K562 (cell line): Measurements from ENCODE around the gene SFN. TPM values are rescaled to one million over a fixed set of nuclear protein-coding genes. Genes with fewer than 3 reads are reported as not detected.

Experiments
- ARID2 ChIP-seq: fragments of 450-650 bp; IDR thresholded peaks from 2 replicates; pipeline ENCODE4 v1.6.1; 2017; ENCODE audit warnings: antibody characterized with exemption, mild to moderate bottlenecking
- BMI1 ChIP-seq: fragments of 150-350 bp; IDR thresholded peaks from 2 replicates; pipeline ENCODE4 v1.6.1; 2014; ENCODE audit warnings: low read length
- C11orf30 ChIP-seq: fragments of 450-650 bp; IDR thresholded peaks from 2 replicates; pipeline ENCODE4 v1.6.1; 2016; ENCODE audit warnings: low read depth, mild to moderate bottlenecking
- HDAC8 ChIP-seq: fragments of 450-650 bp; IDR thresholded peaks from 2 replicates; pipeline ENCODE4 v1.6.1; 2016; ENCODE audit warnings: mild to moderate bottlenecking, missing genetic modification characterization, moderate library complexity, missing compliant biosample characterization
- NR1H2 ChIP-seq: sonication (generic); formaldehyde crosslinking; IDR thresholded peaks from 2 replicates; pipeline ENCODE4 v1.4.0; 2020; ENCODE audit warnings: mild to moderate bottlenecking, missing genetic modification reagents
- RBM15 ChIP-seq: fragments of 200-400 bp; formaldehyde crosslinking; IDR thresholded peaks from 2 replicates; pipeline ENCODE4 v1.6.1; 2018; ENCODE audit warnings: mild to moderate bottlenecking, low read length, moderate library complexity; ENCODE audit not compliant: insufficient read depth
- RFX7 ChIP-seq: fragments of 250-450 bp; sonication (Bioruptor Pico); IDR thresholded peaks from 2 replicates; pipeline ENCODE4 v1.5.1; 2021; ENCODE audit warnings: mild to moderate bottlenecking
- RUNX1 ChIP-seq: sonication (generic); IDR thresholded peaks from 2 replicates; pipeline ENCODE4 v1.6.1; 2016; ENCODE audit warnings: antibody characterized with exemption, low read depth
- SMAD3 ChIP-seq: fragments of 450-650 bp; formaldehyde crosslinking; conservative IDR thresholded peaks from 2 replicates; pipeline ENCODE4 v1.4.0; 2020; ENCODE audit warnings: mild to moderate bottlenecking
- SNRNP70 ChIP-seq: fragments of 200-400 bp; formaldehyde crosslinking; optimal IDR thresholded peaks from 2 replicates; pipeline ENCODE3; 2017; ENCODE audit warnings: low read depth, low read length
- SRSF1 ChIP-seq: fragments of 200-400 bp; formaldehyde crosslinking; IDR thresholded peaks from 2 replicates; pipeline ENCODE4 v1.6.1; 2017; ENCODE audit warnings: mild to moderate bottlenecking, low read depth, low read length, moderate library complexity
- ZEB2 ChIP-seq: fragments of 450-650 bp; IDR thresholded peaks from 2 replicates; pipeline ENCODE4 v1.6.1; 2016
- ZNF311 ChIP-seq: fragments of 250-450 bp; sonication (Bioruptor Pico); IDR thresholded peaks from 2 replicates; pipeline ENCODE4 v1.4.0; 2020; ENCODE audit warnings: mild to moderate bottlenecking, moderate library complexity
- polyA plus RNA-seq, 8 experiments: library from polyadenylated mRNA; depleted of rRNA in 4 of 8; stranded (reverse) in 5 of 8; unstranded in 3 of 8; fragments of >200 nt; fragmentation: Nextera tagmentation in 2 of 8; fragmentation: Illumina TruSeq in 1 of 8; extraction: Ambion mirVana in 2 of 8; extraction: Trizol in 1 of 8; gene quantifications; 2 replicates each; pipeline versions ENCODE4 v1.2.1 to v1.2.3, GENCODE V29; 2011 to 2014; ENCODE audit warnings: inconsistent platforms in 1 of 8, missing spikeins in 1 of 8
- total RNA-seq, 7 experiments: library from RNA; depleted of rRNA in 6 of 7; stranded (reverse); fragments of >200 nt in 6 of 7; fragmentation: Illumina TruSeq in 2 of 7; extraction: Trizol in 2 of 7; gene quantifications; 2 replicates each; pipeline versions ENCODE4 v1.2.1 to v1.2.3, GENCODE V29; 2011 to 2021; ENCODE audit warnings: low replicate concordance in 1 of 7
- TF ChIP-seq, protein P1 (sequence below), 2 experiments: fragments of 450-650 bp; formaldehyde crosslinking in 1 of 2; IDR thresholded peaks; 2 replicates each; pipeline versions ENCODE4 v1.4.0 to v1.6.1; 2014 to 2020; ENCODE audit warnings: mild to moderate bottlenecking in 2 of 2, borderline replicate concordance in 1 of 2, low read depth in 1 of 2
- TF ChIP-seq, protein P2 (sequence below): fragments of 450-650 bp; IDR thresholded peaks from 2 replicates; pipeline ENCODE4 v1.6.1; 2018; ENCODE audit warnings: mild to moderate bottlenecking, low read depth; ENCODE audit not compliant: partially characterized antibody
- TF ChIP-seq, protein P3 (sequence below): fragments of 450-650 bp; formaldehyde crosslinking; IDR thresholded peaks from 2 replicates; pipeline ENCODE4 v1.4.0; 2022; ENCODE audit warnings: mild to moderate bottlenecking, moderate library complexity
- TF ChIP-seq, protein P4 (sequence below): sonication (generic); formaldehyde crosslinking; IDR thresholded peaks from 2 replicates; pipeline ENCODE4 v1.9.0; 2022; ENCODE audit warnings: mild to moderate bottlenecking, missing genetic modification reagents

Gene SFN
- total and polyA plus RNA-seq, 9 of the 15 experiments (the other 6 are each of a cell fraction or from before 2014, with no cell fraction given) = 0.10 to 3.8 (median 2.0) TPM

DNA sequence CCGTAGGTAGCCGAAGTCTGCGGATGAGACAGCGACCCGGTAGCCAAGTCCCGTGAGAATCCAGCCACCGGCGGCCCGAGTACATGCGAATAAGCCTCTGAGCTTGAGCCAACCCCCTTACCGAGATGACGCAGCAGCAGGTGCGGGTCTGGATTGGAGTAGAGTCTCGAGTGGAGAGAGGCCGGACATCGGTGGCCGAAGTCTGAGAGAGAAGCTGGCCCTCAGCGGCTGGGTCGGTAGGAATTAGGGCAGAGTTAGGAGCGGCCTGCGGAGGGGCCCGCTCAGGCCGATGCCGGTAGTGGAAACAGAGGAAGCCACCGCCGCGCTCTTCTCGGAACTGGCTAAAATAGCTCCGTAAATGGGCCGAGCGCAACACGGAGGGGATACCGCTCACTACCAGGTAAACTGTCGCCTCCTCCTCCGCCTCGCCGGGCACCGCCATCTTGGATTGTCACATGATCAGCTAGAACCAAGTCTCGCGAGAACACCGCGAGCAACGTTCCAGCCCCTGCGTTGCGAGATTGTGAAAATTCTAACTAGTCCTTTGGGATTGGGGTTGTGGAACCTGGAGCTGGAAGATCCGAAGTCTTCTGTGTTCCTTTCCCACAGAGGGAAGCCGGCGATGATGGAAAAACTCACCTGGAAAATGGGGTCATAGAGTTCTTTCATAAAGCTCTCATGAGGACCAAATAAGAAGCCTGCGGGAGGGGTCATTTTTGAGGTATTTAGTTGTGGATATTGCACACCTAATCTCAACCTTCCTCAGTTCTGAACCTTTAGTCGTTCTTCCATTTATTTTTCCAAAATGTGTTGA is 37.3 kb downstream of the SFN start, which contains the start of gene GPATCH3 (continued):
- TF ChIP-seq, protein P1, sequence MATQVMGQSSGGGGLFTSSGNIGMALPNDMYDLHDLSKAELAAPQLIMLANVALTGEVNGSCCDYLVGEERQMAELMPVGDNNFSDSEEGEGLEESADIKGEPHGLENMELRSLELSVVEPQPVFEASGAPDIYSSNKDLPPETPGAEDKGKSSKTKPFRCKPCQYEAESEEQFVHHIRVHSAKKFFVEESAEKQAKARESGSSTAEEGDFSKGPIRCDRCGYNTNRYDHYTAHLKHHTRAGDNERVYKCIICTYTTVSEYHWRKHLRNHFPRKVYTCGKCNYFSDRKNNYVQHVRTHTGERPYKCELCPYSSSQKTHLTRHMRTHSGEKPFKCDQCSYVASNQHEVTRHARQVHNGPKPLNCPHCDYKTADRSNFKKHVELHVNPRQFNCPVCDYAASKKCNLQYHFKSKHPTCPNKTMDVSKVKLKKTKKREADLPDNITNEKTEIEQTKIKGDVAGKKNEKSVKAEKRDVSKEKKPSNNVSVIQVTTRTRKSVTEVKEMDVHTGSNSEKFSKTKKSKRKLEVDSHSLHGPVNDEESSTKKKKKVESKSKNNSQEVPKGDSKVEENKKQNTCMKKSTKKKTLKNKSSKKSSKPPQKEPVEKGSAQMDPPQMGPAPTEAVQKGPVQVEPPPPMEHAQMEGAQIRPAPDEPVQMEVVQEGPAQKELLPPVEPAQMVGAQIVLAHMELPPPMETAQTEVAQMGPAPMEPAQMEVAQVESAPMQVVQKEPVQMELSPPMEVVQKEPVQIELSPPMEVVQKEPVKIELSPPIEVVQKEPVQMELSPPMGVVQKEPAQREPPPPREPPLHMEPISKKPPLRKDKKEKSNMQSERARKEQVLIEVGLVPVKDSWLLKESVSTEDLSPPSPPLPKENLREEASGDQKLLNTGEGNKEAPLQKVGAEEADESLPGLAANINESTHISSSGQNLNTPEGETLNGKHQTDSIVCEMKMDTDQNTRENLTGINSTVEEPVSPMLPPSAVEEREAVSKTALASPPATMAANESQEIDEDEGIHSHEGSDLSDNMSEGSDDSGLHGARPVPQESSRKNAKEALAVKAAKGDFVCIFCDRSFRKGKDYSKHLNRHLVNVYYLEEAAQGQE (IDR thresholded peaks at IDR 0.05; ENCODE audit: borderline replicate concordance) = peak; percentile 60
- TF ChIP-seq, protein P1 (CRISPR knock-in tag; IDR thresholded peaks at IDR 0.05; ENCODE audit: low read depth) = 0 out of 2 replicates have a peak, but pooled peaks have one; percentile 63
- TF ChIP-seq, protein P2, sequence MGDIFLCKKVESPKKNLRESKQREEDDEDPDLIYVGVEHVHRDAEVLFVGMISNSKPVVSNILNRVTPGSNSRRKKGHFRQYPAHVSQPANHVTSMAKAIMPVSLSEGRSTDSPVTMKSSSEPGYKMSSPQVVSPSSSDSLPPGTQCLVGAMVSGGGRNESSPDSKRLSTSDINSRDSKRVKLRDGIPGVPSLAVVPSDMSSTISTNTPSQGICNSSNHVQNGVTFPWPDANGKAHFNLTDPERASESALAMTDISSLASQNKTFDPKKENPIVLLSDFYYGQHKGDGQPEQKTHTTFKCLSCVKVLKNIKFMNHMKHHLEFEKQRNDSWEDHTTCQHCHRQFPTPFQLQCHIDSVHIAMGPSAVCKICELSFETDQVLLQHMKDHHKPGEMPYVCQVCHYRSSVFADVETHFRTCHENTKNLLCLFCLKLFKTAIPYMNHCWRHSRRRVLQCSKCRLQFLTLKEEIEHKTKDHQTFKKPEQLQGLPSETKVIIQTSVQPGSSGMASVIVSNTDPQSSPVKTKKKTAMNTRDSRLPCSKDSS = no peak
- no peak for TF ChIP-seq ZNF311 (CRISPR knock-in tag)
- no peak for TF ChIP-seq BMI1
- TF ChIP-seq SNRNP70 = no peak
- peak; percentile 33; the same call in 1 of the 2 replicates for TF ChIP-seq ZEB2
- TF ChIP-seq RBM15 = no peak
- TF ChIP-seq SMAD3 (CRISPR knock-in tag) = no peak
- TF ChIP-seq ARID2 = no peak
- no peak for TF ChIP-seq RFX7
- TF ChIP-seq NR1H2 (CRISPR knock-in tag) = no peak
- TF ChIP-seq RUNX1 = 0 out of 2 replicates have a peak, but pooled peaks have one; percentile 55
- TF ChIP-seq C11orf30 = peak; percentile 100
- TF ChIP-seq, protein P3, sequence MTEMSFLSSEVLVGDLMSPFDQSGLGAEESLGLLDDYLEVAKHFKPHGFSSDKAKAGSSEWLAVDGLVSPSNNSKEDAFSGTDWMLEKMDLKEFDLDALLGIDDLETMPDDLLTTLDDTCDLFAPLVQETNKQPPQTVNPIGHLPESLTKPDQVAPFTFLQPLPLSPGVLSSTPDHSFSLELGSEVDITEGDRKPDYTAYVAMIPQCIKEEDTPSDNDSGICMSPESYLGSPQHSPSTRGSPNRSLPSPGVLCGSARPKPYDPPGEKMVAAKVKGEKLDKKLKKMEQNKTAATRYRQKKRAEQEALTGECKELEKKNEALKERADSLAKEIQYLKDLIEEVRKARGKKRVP (CRISPR knock-in tag) = no peak
- TF ChIP-seq, protein P4, sequence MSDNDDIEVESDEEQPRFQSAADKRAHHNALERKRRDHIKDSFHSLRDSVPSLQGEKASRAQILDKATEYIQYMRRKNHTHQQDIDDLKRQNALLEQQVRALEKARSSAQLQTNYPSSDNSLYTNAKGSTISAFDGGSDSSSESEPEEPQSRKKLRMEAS (CRISPR knock-in tag) = peak; percentile 55; the same call in 1 of the 2 replicates
- no peak for TF ChIP-seq HDAC8 (tag)
- no peak for TF ChIP-seq SRSF1
